HepG2 (cell line): ENCODE measurements around the gene TNFAIP1. TPM values are rescaled to one million over a fixed set of nuclear protein-coding genes. Genes with fewer than 3 reads are reported as not detected.

Source experiments
- ASH2L ChIP-seq: fragments of 300-600, 200-600 bp; sonication (generic); IDR thresholded peaks from 2 replicates; pipeline ENCODE4 v1.7.0; 2017; ENCODE audit warnings: low read depth, mild to moderate bottlenecking, moderate library complexity, mixed read lengths, low read length; ENCODE audit not compliant: insufficient read length
- CC2D1A ChIP-seq: sonication (generic); formaldehyde crosslinking; IDR thresholded peaks from 2 replicates; pipeline ENCODE4 v1.8.1; 2023; ENCODE audit warnings: mild to moderate bottlenecking, missing genetic modification reagents
- CSRNP1 ChIP-seq: sonication (generic); formaldehyde crosslinking; IDR thresholded peaks from 2 replicates; pipeline ENCODE4 v1.8.1; 2023; ENCODE audit warnings: mild to moderate bottlenecking, missing genetic modification reagents
- DBP ChIP-seq: sonication (generic); formaldehyde crosslinking; IDR thresholded peaks from 2 replicates; pipeline ENCODE4 v1.4.0; 2020; ENCODE audit warnings: missing genetic modification reagents; ENCODE audit errors: not compliant biosample characterization
- EED ChIP-seq: sonication (generic); formaldehyde crosslinking; IDR thresholded peaks from 2 replicates; pipeline ENCODE4 v1.5.0; 2020; ENCODE audit warnings: mild to moderate bottlenecking, missing genetic modification reagents
- FOXK1 ChIP-seq: sonication (generic); formaldehyde crosslinking; IDR thresholded peaks from 2 replicates; pipeline ENCODE4 v1.4.0; 2020; ENCODE audit warnings: low read depth, missing genetic modification reagents, borderline replicate concordance
- HNRNPLL ChIP-seq: fragments of 200-400 bp; formaldehyde crosslinking; IDR thresholded peaks from 2 replicates; pipeline ENCODE4 v1.6.1; 2017; ENCODE audit warnings: mild to moderate bottlenecking, low read depth, low read length; ENCODE audit not compliant: poor library complexity, severe bottlenecking
- NCOA1 ChIP-seq: sonication (generic); formaldehyde crosslinking; IDR thresholded peaks from 2 replicates; pipeline ENCODE4 v1.9.0; 2021; ENCODE audit warnings: missing genetic modification reagents
- POLR2AphosphoS5 ChIP-seq: IDR thresholded peaks from 2 replicates; pipeline ENCODE4 v1.6.1; 2012; ENCODE audit warnings: low read depth, low read length
- PRDM10 ChIP-seq: sonication (generic); formaldehyde crosslinking; IDR thresholded peaks from 2 replicates; pipeline ENCODE4 v1.4.0; 2020; ENCODE audit warnings: low read depth, missing genetic modification reagents
- SOX5 ChIP-seq: IDR thresholded peaks from 2 replicates; pipeline ENCODE4 v1.6.1; 2016; ENCODE audit warnings: borderline replicate concordance
- SP1 ChIP-seq, 2 experiments: fragments of 450-650 bp in 1 of 2; sonication (generic) in 1 of 2; formaldehyde crosslinking in 1 of 2; IDR thresholded peaks; 2 replicates each; pipeline versions ENCODE4 v1.4.0 to v1.6.1; 2016 to 2020; ENCODE audit warnings: missing genetic modification reagents in 1 of 2
- SP5 ChIP-seq: IDR thresholded peaks from 2 replicates; pipeline ENCODE4 v1.6.1; 2016; ENCODE audit warnings: low read depth, borderline replicate concordance
- ZKSCAN5 ChIP-seq: sonication (generic); formaldehyde crosslinking; IDR thresholded peaks from 2 replicates; pipeline ENCODE4 v1.5.1; 2020; ENCODE audit warnings: mild to moderate bottlenecking, missing genetic modification reagents
- ZNF24 ChIP-seq: fragments of 450-650 bp; IDR thresholded peaks from 2 replicates; pipeline ENCODE4 v1.6.1; 2017; ENCODE audit warnings: antibody characterized with exemption, mild to moderate bottlenecking
- ZNF331 ChIP-seq: sonication (generic); formaldehyde crosslinking; IDR thresholded peaks from 2 replicates; pipeline ENCODE4 v1.4.0; 2020; ENCODE audit warnings: missing genetic modification reagents
- ZNF782 ChIP-seq: sonication (generic); formaldehyde crosslinking; IDR thresholded peaks from 2 replicates; pipeline ENCODE4 v1.4.0; 2020; ENCODE audit warnings: missing genetic modification reagents, mild to moderate bottlenecking, borderline replicate concordance
- polyA plus RNA-seq, 8 experiments: library from polyadenylated mRNA; depleted of rRNA in 3 of 8; stranded (reverse) in 7 of 8; unstranded in 1 of 8; fragments of >200 nt; fragmentation: Illumina TruSeq in 4 of 8; extraction: Trizol in 4 of 8; gene quantifications; 2 replicates each; pipeline versions ENCODE4 v1.2.1 to v1.2.3, GENCODE V29; 2011 to 2016; ENCODE audit warnings: low read depth in 4 of 8, missing spikeins in 1 of 8, mixed read lengths in 1 of 8; ENCODE audit not compliant: insufficient read depth in 1 of 8
- total RNA-seq, 5 experiments: library from RNA; depleted of rRNA; stranded (reverse); fragments of >200 nt; fragmentation: Illumina TruSeq; extraction: Trizol; gene quantifications; 2 replicates each; pipeline ENCODE4 v1.2.3, GENCODE V29; 2016; ENCODE audit warnings: low read depth in 1 of 5

TNFAIP1 gene
- total and polyA plus RNA-seq, 2 of the 13 experiments (the other 11 are each of a cell fraction or from before 2014, with no cell fraction given): 17.5 to 40.6 TPM

- TF ChIP-seq ZNF24 (no peak), HNRNPLL (peak; percentile 72), EED (CRISPR knock-in tag) (no peak), SP5 (CRISPR knock-in tag) (peak; percentile 78), ZNF331 (no peak), ZNF782 (CRISPR knock-in tag) (no peak), SOX5 (CRISPR knock-in tag) (no peak), NCOA1 (CRISPR knock-in tag) (no peak), CC2D1A (no peak), POLR2AphosphoS5 (0 out of 2 replicates have a peak, but pooled peaks have one; percentile 40), PRDM10 (CRISPR knock-in tag) (no peak), DBP (CRISPR knock-in tag) (no peak), ZKSCAN5 (no peak), SP1 (IDR thresholded peaks at IDR 0.05) (no peak), SP1 (CRISPR knock-in tag; IDR thresholded peaks at IDR 0.05) (0 out of 2 replicates have a peak, but pooled peaks have one; percentile 23), FOXK1 (CRISPR knock-in tag) (no peak), ASH2L (no peak), CSRNP1 (no peak)
These were observed 36.0 kb downstream of the TNFAIP1 start, which contains the start of gene SARM1 (continued) for GRCh38 chr17:28371245-28372202.
